PC-3 (cell line): Measurements from ENCODE around the gene PTCH1. TPM values are rescaled to one million over a fixed set of nuclear protein-coding genes. Genes with fewer than 3 reads are reported as not detected.

Experiments
- ATAC-seq: fragments of 200-7000 bp; cut with Tn5 transposase; 2 replicates; pipeline ENCODE4 v1.9.1; 2020; ENCODE audit warnings: mild to moderate bottlenecking, moderate library complexity
- BruUV-seq: library from RNA; stranded (reverse); fragments of 400-500 nt; replicated peaks from 2 replicates; lab custom pipeline; 2021; lab: Mats Ljungman, UMichigan
- CTCF ChIA-PET: fragments of 300-600 bp; sonication (Branson Sonifier 250); formaldehyde crosslinking; loops from one replicate; lab custom pipeline; 2022; ENCODE audit warnings: antibody characterized with exemption; lab: Charles Lee
- POLR2A ChIA-PET: fragments of 300-600 bp; sonication (Branson Sonifier 250); formaldehyde crosslinking; loops from one replicate; lab custom pipeline; 2022; ENCODE audit warnings: antibody characterized with exemption; ENCODE audit not compliant: unreplicated experiment; lab: Charles Lee
- DNase-seq: peaks from one replicate; pipeline ENCODE4 v3.0.0-alpha.2; 2015
- H2AFZ ChIP-seq: fragments of 300-600 bp; sonication (generic); 2 replicates; pipeline ENCODE4 v1.6.0; 2016; ENCODE audit warnings: antibody characterized with exemption, low read length
- H3F3A ChIP-seq: fragments of 300-600 bp; sonication (generic); one replicate; pipeline ENCODE4 v1.6.0; 2017; ENCODE audit warnings: antibody characterized with exemption, low read length, control low read depth, mild to moderate bottlenecking; ENCODE audit not compliant: unreplicated experiment
- H3K27ac ChIP-seq: fragments of 300-600 bp; sonication (generic); 2 replicates; pipeline ENCODE4 v1.5.1; 2016; ENCODE audit warnings: mild to moderate bottlenecking, low read length
- H3K27me3 ChIP-seq: fragments of 300-600 bp; sonication (generic); 2 replicates; pipeline ENCODE4 v1.6.1; 2016; ENCODE audit warnings: low read length, mixed read lengths
- H3K36me3 ChIP-seq: fragments of 300-600 bp; sonication (generic); 2 replicates; pipeline ENCODE4 v1.6.1; 2016; ENCODE audit warnings: low read depth, mixed run types, low read length, mixed read lengths
- H3K4me1 ChIP-seq: fragments of 300-600 bp; sonication (generic); 2 replicates; pipeline ENCODE4 v1.5.1; 2016; ENCODE audit warnings: low read length; ENCODE audit not compliant: insufficient read depth
- H3K4me2 ChIP-seq: fragments of 300-600 bp; sonication (generic); 2 replicates; pipeline ENCODE4 v1.6.0; 2016; ENCODE audit warnings: low read length
- H3K4me3 ChIP-seq: fragments of 300-600 bp; sonication (generic); 2 replicates; pipeline ENCODE4 v1.5.1; 2016; ENCODE audit warnings: mild to moderate bottlenecking, low read length, mixed read lengths
- H3K79me2 ChIP-seq: fragments of 300-600 bp; sonication (generic); 2 replicates; pipeline ENCODE4 v1.6.1; 2017; ENCODE audit warnings: low read length, mixed read lengths
- H3K9ac ChIP-seq: fragments of 300-600 bp; sonication (generic); 2 replicates; pipeline ENCODE4 v1.6.0; 2016; ENCODE audit warnings: mild to moderate bottlenecking, low read length
- H3K9me2 ChIP-seq: fragments of 300-600 bp; sonication (generic); replicated peaks from 2 replicates; pipeline ENCODE4 v1.6.1; 2016; ENCODE audit warnings: mixed run types, low read length, mixed read lengths
- H3K9me3 ChIP-seq: fragments of 300-600 bp; sonication (generic); 2 replicates; pipeline ENCODE4 v1.6.1; 2016; ENCODE audit warnings: low read length, mixed read lengths
- H4K20me1 ChIP-seq: fragments of 300-600 bp; sonication (generic); 2 replicates; pipeline ENCODE4 v1.6.1; 2016; ENCODE audit warnings: low read length, mixed read lengths
- CTCF ChIP-seq: fragments of 300-600 bp; sonication (generic); conservative IDR thresholded peaks from 2 replicates; pipeline ENCODE4 v1.5.1; 2017; ENCODE audit warnings: antibody characterized with exemption, low read depth, mild to moderate bottlenecking, low read length
- EZH2 ChIP-seq: fragments of 300-600 bp; sonication (generic); IDR thresholded peaks from one replicate; pipeline ENCODE4 v1.6.1; 2017; ENCODE audit warnings: antibody characterized with exemption, mild to moderate bottlenecking, low read length; ENCODE audit not compliant: unreplicated experiment
- EZH2phosphoT487 ChIP-seq: fragments of 300-600 bp; sonication (generic); IDR thresholded peaks from 2 replicates; pipeline ENCODE4 v1.6.1; 2018; ENCODE audit warnings: mild to moderate bottlenecking, antibody characterized with exemption, low read length, borderline replicate concordance
- intact Hi-C: fragments of 100-400 bp; cut with micrococcal nuclease; formaldehyde crosslinking; loops from 2 replicates; pipeline ENCODE4 v1.9.0; 2023
- total RNA-seq: library from RNA; depleted of rRNA; stranded (reverse); fragments of >200 nt; gene quantifications from 2 replicates; pipeline ENCODE4 v1.2.3, GENCODE V29; 2014

The PTCH1 gene
- total RNA-seq, 1 experiment from 2014 or later, result 0.77 TPM

- CTCF ChIA-PET, result no interaction called here
- POLR2A ChIA-PET, result no interaction called here
- ATAC-seq, result no peak
Measured at GRCh38 chr9:95556521-95556920, 39.8 kb upstream of the PTCH1 start.

DNA sequence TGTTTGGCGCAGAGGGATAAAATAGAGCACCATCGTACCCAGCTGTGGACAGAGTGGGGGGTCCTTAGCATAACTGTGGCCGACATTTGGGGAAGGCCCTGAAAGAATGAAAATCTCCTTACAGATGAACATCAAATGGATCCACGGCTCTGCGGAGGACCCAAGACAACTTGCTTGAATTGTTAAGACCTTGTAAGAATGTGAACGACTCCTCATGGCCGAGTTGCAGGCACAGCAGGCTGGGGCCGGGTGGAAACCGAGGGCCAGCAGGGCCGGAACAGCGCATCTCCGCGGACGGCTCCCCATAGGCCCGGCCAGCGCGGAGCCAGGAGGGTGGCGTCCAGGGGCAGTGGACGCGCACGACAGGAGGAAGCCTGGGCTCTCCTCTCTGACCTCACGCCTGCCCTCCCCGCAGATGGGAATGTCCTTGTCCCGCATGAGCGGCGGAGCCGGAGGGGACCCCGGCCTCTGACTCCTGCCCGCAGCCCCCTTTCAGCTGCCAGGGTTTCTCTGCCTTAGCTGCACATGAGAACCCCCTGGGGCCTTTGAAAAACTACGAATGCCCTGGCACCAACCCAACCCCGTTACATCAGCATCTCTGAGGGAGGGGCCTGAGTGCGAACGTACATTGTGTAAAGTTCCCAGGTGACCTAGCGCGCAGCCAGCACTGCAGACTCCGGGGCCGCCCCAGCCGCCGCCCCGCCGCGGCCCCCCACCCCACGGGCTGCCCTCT lies 36.2 kb upstream of the PTCH1 start:
- H3K36me3 ChIP-seq, result no peaks in the 10 kb centered on the region
- no TSS peak for BruUV-seq
- ATAC-seq (no peak), DNase-seq (no peak)
- H3K9ac ChIP-seq, result no peak overlapping the region
- H3K4me1 ChIP-seq, result no peaks in the 10 kb centered on the region
- H4K20me1 ChIP-seq, result no peaks in the 10 kb centered on the region
- no peak overlapping the region for H2AFZ ChIP-seq
- H3K4me3 ChIP-seq, result no peak overlapping the region
- no peaks in the 10 kb centered on the region for H3K27me3 ChIP-seq
- no peaks in the 10 kb centered on the region for H3K9me3 ChIP-seq
- CTCF ChIA-PET, result no interaction called here
- intact Hi-C loops, result no loop called here
- no peaks in the 10 kb centered on the region for H3F3A ChIP-seq
- no peak overlapping the region for H3K4me2 ChIP-seq
- POLR2A ChIA-PET, result no interaction called here
- H3K79me2 ChIP-seq, result no peaks in the 10 kb centered on the region
- H3K9me2 ChIP-seq, result no peaks in the 10 kb centered on the region
- TF ChIP-seq EZH2 (no peak), CTCF (no peak), EZH2phosphoT487 (no peak)
- H3K27ac ChIP-seq, result no peak overlapping the region

More at GRCh38 chr9:95556521-95556920, 39.8 kb upstream of the PTCH1 start:
- Histone ChIP-seq H3K9me3 (no peaks in the 10 kb centered on the region), H3K9ac (no peak overlapping the region), H3K27me3 (0 out of 2 replicates have a peak, but pooled peaks cover 6% of the 10 kb centered on the region), H3K4me1 (no peaks in the 10 kb centered on the region), H3K36me3 (no peaks in the 10 kb centered on the region), H4K20me1 (no peaks in the 10 kb centered on the region), H3K9me2 (no peaks in the 10 kb centered on the region), H3K4me3 (no peak overlapping the region), H3F3A (no peaks in the 10 kb centered on the region), H2AFZ (no peak overlapping the region), H3K27ac (no peak overlapping the region), H3K4me2 (no peak overlapping the region), H3K79me2 (no peaks in the 10 kb centered on the region)
- intact Hi-C loops, result no loop called here
- no TSS peak for BruUV-seq
- DNase-seq, result no peak
- TF ChIP-seq EZH2phosphoT487, result no peak
- TF ChIP-seq EZH2, result no peak
- TF ChIP-seq CTCF, result no peak

DNA sequence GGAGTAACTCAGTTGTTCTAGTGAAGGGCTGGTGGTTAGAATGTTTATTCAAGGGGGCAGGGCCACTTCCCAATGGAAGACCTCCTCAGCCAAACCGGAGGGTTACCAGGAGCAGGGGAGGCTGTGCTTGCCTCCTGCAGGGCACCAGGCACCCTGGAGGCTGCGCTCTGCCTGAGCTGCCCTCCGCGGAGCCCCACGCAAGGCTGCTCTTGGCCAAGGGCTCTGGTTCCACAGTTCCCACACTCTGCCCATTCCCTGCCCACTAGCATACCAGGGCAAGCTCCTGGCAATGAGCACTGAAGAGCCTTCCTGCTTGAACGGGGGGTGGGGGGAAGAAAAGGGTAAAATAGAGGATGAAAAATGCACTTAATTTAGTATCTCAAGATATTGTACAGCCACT lies 35.5 kb upstream of the PTCH1 start:
- H4K20me1 ChIP-seq, result no peaks in the 10 kb centered on the region
- POLR2A ChIA-PET, result no interaction called here
- no peak overlapping the region for H3K4me2 ChIP-seq
- H3K9me2 ChIP-seq, result no peaks in the 10 kb centered on the region
- no peaks in the 10 kb centered on the region for H3F3A ChIP-seq
- no peaks in the 10 kb centered on the region for H3K4me1 ChIP-seq
- no peaks in the 10 kb centered on the region for H3K9me3 ChIP-seq
- no peaks in the 10 kb centered on the region for H3K36me3 ChIP-seq
- no TSS peak for BruUV-seq
- no peak overlapping the region for H2AFZ ChIP-seq
- DNase-seq (no peak), ATAC-seq (no peak)
- no peak overlapping the region for H3K9ac ChIP-seq
- 0 out of 2 replicates have a peak, but pooled peaks cover under 1% of the 10 kb centered on the region for H3K27me3 ChIP-seq
- CTCF ChIA-PET, result no interaction called here
- TF ChIP-seq CTCF (no peak), EZH2phosphoT487 (no peak), EZH2 (no peak)
- no peaks in the 10 kb centered on the region for H3K79me2 ChIP-seq
- intact Hi-C loops, result no loop called here
- no peak overlapping the region for H3K27ac ChIP-seq
- H3K4me3 ChIP-seq, result no peak overlapping the region
